CD4-positive, alpha-beta T cell treated with Interleukin-2 at 100 ng/mL for 4 hours (primary cell): ENCODE results near the gene NSF.
"Not testable (repeated sequence)": the region's sequence is repeated elsewhere in the genome, so short reads cannot be mapped to it uniquely, and the experiment has no call there.

Experiments used
- DNase-seq: peaks from one replicate; pipeline ENCODE4 v3.0.0-alpha.2; 2020; ENCODE audit warnings: low spot score

Gene NSF

GRCh38 chr17:46776298-46777005, 186.0 kb downstream of the NSF start:
- DNase-seq, result no peak

DNA sequence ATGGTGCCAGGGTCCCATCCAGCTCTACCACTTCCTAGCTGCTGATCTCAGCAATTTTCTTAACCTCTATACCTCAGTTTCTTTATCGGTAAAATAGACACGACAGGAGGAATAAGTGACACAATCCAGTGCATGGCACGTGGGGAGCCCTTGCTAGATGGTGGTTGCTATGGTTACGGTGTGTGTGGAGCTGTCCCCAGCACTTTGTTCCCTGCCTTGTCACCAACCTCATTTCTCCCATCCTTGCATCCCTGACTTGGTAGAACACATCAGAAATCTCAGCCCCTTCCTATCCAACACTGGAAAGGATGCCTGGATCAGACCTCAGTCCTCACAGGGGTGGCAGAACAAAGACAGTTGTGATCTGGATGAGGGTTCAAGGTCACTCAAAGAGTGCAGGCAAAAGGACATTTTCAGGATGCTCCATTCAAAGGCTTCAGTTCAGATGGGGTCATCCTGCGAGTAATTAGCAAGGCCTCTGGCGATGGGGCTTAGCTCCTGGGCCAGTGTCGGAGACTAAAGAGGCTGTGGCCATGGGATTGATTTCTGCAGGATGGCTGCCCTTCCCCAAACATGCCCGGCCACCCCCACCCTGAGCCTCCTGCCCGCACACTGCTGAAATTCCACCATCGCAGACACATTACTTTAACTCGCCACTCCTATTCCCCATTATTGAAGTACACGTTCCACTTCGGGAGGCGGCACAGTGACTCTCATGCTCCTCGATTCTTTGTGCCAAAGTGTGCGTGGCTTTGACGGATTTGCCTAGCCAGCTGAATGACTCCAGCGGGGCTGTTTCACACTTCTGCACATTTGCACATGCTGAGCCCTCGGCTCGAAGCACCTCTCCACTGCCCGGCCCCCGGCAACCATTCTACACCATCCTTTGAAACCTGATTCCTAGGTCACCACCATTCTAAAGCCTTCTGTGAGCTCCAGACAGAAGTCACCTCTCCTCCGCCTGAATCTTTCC, 187.8 kb downstream of the NSF start:
- no peak for DNase-seq

GRCh38 chr17:46780003-46780373, 189.5 kb downstream of the NSF start:
- DNase-seq, result no peak

- no peak for DNase-seq
Measured at GRCh38 chr17:46782250-46782953, 191.9 kb downstream of the NSF start.

GRCh38 chr17:46783031-46783593, 192.6 kb downstream of the NSF start:
- DNase-seq, result no peak

DNA sequence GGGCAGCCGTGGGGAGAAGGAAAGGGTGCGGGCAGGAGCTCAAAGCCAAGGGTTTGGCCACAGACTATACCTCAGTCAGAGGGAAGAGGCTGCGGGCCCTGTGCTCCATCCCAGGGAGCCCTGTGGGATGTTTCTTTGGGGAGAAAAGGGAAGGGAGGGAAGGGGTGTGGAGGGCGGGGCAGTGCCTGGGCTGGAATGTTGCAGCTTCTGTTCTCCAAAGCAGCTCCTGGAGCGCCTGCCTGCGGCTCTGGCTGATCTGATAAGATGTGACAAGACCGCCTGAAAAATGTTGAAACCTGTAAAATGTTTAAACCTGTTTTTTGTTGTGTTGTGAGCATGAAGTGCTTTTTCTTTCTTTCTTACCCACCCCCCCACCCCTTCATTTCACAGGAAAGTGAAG, 195.2 kb downstream of the NSF start:
- no peak for DNase-seq

- no peak for DNase-seq
Measured at GRCh38 chr17:46787478-46787877, 197.0 kb downstream of the NSF start.

DNA sequence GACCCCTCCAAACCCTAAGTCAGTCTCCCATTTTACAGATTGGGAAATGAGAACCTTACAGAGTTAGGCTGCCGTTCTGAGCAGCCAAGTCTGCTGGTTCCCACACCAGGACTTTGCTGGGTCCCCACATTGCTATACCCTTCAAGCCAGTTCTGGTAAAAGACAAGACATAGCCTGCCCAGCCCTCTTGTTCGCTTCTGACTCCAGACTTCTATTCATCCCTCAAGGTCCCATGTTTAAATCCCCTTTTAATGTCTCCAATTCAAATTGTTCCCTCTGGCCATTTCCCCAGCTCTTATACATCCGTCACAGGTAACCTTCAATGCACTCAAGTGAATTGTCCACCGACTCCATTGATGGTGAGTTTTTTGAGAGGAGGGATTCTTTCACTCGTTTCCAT, 197.8 kb downstream of the NSF start:
- no peak for DNase-seq

- DNase-seq, result no peak
Measured at GRCh38 chr17:46788796-46789195, 198.3 kb downstream of the NSF start.

- no peak for DNase-seq
Measured at GRCh38 chr17:46789610-46790009, 199.1 kb downstream of the NSF start.

GRCh38 chr17:46790216-46790615, 199.7 kb downstream of the NSF start:
- no peak for DNase-seq

- DNase-seq, result no peak
Measured at GRCh38 chr17:46791531-46791930, 201.1 kb downstream of the NSF start.

GRCh38 chr17:46792071-46792470, 201.6 kb downstream of the NSF start:
- no peak for DNase-seq

- DNase-seq, result not testable (repeated sequence)
Measured at GRCh38 chr17:46793023-46793422, 202.6 kb downstream of the NSF start.

DNA sequence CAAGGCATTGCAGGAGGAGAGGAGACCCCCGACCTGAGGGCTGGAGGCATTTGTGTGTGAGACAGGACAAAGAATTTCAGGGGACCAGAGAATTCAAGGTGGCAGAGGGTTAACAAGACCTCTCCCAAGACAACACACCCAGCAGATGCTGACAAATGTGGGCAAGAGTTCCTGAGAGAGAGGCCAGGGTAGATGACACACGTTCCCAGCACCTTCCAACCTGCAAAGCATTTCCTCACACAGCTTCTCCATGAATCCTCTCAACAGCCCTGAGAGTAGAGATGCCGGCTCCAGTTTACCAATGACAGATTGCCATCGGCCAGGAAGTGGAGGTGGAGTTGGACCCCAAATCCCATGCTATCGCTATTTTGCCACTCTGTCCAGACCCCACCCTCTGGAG, 203.1 kb downstream of the NSF start:
- no peak for DNase-seq

DNA sequence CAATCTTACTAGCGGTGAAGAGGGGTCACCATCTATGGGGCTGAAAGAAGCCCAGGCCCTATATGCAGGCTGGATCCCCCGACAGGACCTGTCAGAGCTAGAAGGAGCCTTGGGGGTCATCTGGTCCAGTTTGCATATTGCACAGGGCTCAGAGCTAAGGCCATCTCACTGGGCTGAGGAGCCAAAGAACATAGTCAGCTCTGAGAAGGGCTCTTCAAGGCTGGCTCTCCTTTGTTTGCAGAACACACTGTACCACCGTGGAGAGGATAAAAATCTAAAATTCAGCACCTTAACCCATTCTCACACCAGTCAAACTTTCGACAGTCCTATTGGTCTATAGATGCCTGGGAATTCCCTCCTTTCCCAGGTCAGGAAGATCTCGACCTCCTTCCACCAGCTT, 203.8 kb downstream of the NSF start:
- DNase-seq, result no peak

GRCh38 chr17:46795379-46795952, 205.0 kb downstream of the NSF start:
- no peak for DNase-seq

GRCh38 chr17:46796084-46796483, 205.6 kb downstream of the NSF start:
- no peak for DNase-seq

GRCh38 chr17:46796524-46796923, 206.1 kb downstream of the NSF start:
- DNase-seq, result no peak

DNA sequence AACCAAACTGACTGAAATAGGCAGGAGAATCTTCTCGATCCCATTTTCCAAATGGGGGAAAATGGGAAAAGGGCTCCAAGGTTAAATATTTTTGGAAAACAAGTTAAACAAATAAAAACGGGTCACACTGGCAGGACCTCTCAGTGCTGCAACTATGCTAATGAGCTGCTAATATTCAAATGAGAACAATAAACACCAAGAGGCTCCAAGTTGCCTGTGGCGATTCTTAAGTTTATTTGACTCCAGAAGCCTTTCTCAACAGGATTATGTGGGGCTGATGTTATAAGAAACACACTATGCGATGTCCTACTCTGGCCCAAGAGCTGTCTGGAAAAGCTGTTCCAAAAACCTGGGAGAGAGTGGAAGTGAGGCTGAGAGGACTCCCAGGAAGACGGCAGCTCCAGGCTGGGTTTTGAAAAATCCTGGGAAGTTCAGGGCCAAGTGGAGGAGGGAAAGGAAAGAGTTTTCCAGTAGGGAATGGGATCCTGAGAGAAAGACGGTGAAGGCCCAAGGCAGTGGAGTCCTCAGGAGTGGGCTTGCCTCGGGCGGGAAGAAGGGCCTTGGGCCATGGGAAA, 206.6 kb downstream of the NSF start:
- DNase-seq, result no peak

DNA sequence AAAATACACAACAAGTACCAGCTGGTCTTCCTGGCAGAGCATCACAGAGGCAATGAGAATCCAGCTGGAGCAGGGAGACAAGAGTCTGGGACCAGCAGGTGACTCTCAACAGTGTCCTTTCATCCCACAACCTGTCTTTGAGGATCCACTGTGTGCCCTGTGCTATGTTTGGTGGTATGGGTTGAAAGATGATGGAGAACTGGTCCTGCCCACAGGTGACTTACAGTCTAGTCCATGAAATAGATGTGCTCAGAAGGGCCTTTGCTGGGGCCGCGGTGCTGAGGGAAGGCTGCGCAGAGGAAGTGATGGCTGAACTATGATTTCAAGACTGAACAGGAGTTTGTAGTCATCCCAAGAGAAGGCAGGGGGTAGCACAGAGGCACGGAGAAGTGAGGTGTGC, 210.1 kb downstream of the NSF start:
- DNase-seq, result no peak

GRCh38 chr17:46802800-46803199, 212.3 kb downstream of the NSF start:
- DNase-seq, result no peak
